OCI-M2 (cell line): ENCODE data around the gene TMSB4X.

Source experiments
- DNase-seq: peaks from one replicate; lab custom pipeline; 2025; ENCODE audit not compliant: unreplicated experiment; lab: John Stamatoyannopoulos, UW

The TMSB4X gene

GRCh38 chrX:13022926-13023325 lies 48.0 kb downstream of the TMSB4X start:
- no peak for DNase-seq

GRCh38 chrX:13023567-13023966 lies 48.7 kb downstream of the TMSB4X start:
- DNase-seq = no peak

- DNase-seq = no peak
Observed at GRCh38 chrX:13023979-13024378, 49.1 kb downstream of the TMSB4X start.

- no peak for DNase-seq
Observed at GRCh38 chrX:13024986-13025385, 50.1 kb downstream of the TMSB4X start.
